DND-41 (cell line): ENCODE data around the gene VPS37D.

Source experiments
- EZH2 ChIP-seq: IDR thresholded peaks from 3 replicates; pipeline ENCODE4 v1.6.1; 2012; ENCODE audit warnings: borderline replicate concordance, low read depth, mild to moderate bottlenecking, moderate library complexity, low read length, inconsistent platforms; ENCODE audit not compliant: severe bottlenecking
- TF ChIP-seq, protein P1 (sequence below): IDR thresholded peaks from 2 replicates; pipeline ENCODE4 v1.5.1; 2012; ENCODE audit warnings: borderline replicate concordance, low read length, moderate library complexity, mild to moderate bottlenecking; ENCODE audit not compliant: poor library complexity, severe bottlenecking; ENCODE audit errors: extremely low read depth

DNA sequence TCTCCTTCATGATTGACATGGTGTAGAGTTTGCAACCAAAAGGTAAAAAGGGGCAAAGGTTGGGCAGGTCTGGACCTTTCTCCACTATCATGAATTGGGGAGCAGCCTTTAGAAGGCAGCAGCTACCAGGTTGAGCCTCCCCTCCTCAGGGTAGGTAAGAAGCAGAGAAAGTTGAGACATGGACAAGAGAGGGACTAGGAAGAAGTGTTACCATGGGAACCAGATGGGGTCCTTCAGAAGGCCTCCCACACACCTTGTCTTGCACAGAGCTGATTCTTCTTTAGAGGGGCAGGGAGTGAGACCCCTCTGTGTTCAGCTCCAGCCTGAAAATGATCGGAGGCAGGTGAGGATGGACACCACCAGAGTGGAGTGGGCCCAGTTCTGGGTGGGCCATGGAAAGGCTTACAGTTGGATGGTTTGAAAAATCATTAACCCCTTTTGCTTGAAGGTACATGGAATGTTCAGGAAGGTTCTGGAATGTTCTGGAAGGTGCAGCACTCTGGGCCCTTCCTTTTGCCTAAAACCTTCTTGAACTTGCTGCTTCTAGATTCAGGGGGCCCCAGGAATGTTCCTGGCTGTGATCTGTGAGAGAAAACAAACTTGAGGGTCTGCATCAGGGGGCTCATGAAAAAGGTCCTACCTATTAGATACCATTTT, 7.0 kb downstream of the VPS37D start:
- TF ChIP-seq, protein P1, sequence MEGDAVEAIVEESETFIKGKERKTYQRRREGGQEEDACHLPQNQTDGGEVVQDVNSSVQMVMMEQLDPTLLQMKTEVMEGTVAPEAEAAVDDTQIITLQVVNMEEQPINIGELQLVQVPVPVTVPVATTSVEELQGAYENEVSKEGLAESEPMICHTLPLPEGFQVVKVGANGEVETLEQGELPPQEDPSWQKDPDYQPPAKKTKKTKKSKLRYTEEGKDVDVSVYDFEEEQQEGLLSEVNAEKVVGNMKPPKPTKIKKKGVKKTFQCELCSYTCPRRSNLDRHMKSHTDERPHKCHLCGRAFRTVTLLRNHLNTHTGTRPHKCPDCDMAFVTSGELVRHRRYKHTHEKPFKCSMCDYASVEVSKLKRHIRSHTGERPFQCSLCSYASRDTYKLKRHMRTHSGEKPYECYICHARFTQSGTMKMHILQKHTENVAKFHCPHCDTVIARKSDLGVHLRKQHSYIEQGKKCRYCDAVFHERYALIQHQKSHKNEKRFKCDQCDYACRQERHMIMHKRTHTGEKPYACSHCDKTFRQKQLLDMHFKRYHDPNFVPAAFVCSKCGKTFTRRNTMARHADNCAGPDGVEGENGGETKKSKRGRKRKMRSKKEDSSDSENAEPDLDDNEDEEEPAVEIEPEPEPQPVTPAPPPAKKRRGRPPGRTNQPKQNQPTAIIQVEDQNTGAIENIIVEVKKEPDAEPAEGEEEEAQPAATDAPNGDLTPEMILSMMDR = no peak
- no peak for TF ChIP-seq EZH2
